Testis (tissue), 3 donors: ENCODE results near the gene TTLL11. TPM values are rescaled to one million over a fixed set of nuclear protein-coding genes. Genes with fewer than 3 reads are reported as not detected.

Experiments used
- DNase-seq: peaks from one replicate; pipeline ENCODE4 v3.0.0-alpha.2; 2019
- H3K27ac ChIP-seq, 2 donors: fragments of 200-600 bp; sonication (generic); one replicate each; pipeline ENCODE4 v1.5.1; 2019
- H3K27me3 ChIP-seq: fragments of 200-600 bp; sonication (generic); one replicate; pipeline ENCODE4 v1.5.1; 2019
- H3K36me3 ChIP-seq: fragments of 200-600 bp; sonication (generic); one replicate; pipeline ENCODE4 v1.5.1; 2017; ENCODE audit warnings: low read depth; ENCODE audit errors: missing control alignments
- H3K4me1 ChIP-seq: fragments of 200-600 bp; sonication (generic); one replicate; pipeline ENCODE4 v1.5.1; 2019
- H3K4me3 ChIP-seq, 2 donors: fragments of 200-600 bp; sonication (generic); one replicate each; pipeline ENCODE4 v1.5.1; 2017 to 2019
- H3K9me3 ChIP-seq: fragments of 200-600 bp; sonication (generic); one replicate; pipeline ENCODE4 v1.5.1; 2017
- POLR2A ChIP-seq: fragments of 450-650 bp; IDR thresholded peaks from one replicate; pipeline ENCODE4 v1.6.1; 2017; ENCODE audit warnings: antibody characterized with exemption, mild to moderate bottlenecking, moderate library complexity
- WGBS, 2 donors: methylation state at CpG; one replicate each; pipeline ENCODE4 v1.1.5; 2018; 5-methylcytosine and 5-hydroxymethylcytosine counted together
- intact Hi-C: fragments of 100-400 bp; cut with DNase I; formaldehyde crosslinking; loops from one replicate; pipeline ENCODE4 v1.15.1; 2023; ENCODE audit warnings: low total_unique reads
- polyA plus RNA-seq: library from polyadenylated mRNA; stranded (reverse); fragments of 350-450 nt; fragmentation: Illumina TruSeq; extraction: RNeasy Lipid Tissue Mini Kit (QIAGEN cat#74804); gene quantifications from one replicate; pipeline ENCODE4 v1.2.3, GENCODE V29; 2014; ENCODE audit warnings: low read depth, low replicate concordance; ENCODE audit not compliant: insufficient read depth
- total RNA-seq, 2 donors: library from RNA; depleted of rRNA; stranded (reverse); fragments of >200 nt; gene quantifications; one replicate each; pipeline ENCODE4 v1.2.3, GENCODE V29; 2016
- TF ChIP-seq, protein P1 (sequence below), 3 experiments: fragments of 450-650 bp in 2 of 3; fragments of 200-600 bp in 1 of 3; sonication (generic) in 1 of 3; IDR thresholded peaks; one replicate each; pipeline ENCODE4 v1.5.1; 2016 to 2019; ENCODE audit warnings: antibody characterized with exemption in 3 of 3, mild to moderate bottlenecking in 2 of 3, moderate library complexity in 1 of 3

The TTLL11 gene
- total and polyA plus RNA-seq, 3 donors from 2014 or later = 17.8 to 36.5 (median 19.8) TPM

DNA sequence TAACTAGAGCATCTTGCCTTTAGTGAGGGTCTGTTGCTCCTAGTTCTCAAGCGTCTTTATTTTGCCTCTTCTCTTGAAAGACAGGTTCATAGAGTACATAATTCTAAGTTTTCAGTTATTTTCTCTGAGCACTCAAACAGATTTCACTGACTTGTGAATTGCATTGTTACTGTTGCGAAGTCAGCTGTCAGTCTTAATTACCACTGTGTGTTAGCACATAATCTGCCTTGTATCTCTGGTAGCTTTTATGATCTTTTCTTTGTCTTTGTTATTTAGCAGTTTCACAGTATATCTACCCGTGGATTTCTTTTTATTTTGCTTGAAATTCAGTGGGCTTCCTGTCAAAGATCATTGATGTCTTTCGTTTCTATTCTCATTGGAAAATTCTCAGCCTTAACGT, 192.9 kb downstream of the TTLL11 start:
- Histone ChIP-seq H3K4me3 (no peak overlapping the region), H3K36me3 (no peaks in the 10 kb centered on the region), H3K9me3 (no peaks in the 10 kb centered on the region), H3K4me1 (no peaks in the 10 kb centered on the region), H3K27ac (no peak overlapping the region), H3K27me3 (no peaks in the 10 kb centered on the region)
- intact Hi-C loops = no loop called here
- TF ChIP-seq, protein P1, sequence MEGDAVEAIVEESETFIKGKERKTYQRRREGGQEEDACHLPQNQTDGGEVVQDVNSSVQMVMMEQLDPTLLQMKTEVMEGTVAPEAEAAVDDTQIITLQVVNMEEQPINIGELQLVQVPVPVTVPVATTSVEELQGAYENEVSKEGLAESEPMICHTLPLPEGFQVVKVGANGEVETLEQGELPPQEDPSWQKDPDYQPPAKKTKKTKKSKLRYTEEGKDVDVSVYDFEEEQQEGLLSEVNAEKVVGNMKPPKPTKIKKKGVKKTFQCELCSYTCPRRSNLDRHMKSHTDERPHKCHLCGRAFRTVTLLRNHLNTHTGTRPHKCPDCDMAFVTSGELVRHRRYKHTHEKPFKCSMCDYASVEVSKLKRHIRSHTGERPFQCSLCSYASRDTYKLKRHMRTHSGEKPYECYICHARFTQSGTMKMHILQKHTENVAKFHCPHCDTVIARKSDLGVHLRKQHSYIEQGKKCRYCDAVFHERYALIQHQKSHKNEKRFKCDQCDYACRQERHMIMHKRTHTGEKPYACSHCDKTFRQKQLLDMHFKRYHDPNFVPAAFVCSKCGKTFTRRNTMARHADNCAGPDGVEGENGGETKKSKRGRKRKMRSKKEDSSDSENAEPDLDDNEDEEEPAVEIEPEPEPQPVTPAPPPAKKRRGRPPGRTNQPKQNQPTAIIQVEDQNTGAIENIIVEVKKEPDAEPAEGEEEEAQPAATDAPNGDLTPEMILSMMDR (IDR thresholded peaks at IDR 0.05) = no peak
- no peak for TF ChIP-seq POLR2A
- WGBS, 2 donors = 70 to 89% methylated on average over 5 of the region's 5 CpGs
- DNase-seq = no peak

DNA sequence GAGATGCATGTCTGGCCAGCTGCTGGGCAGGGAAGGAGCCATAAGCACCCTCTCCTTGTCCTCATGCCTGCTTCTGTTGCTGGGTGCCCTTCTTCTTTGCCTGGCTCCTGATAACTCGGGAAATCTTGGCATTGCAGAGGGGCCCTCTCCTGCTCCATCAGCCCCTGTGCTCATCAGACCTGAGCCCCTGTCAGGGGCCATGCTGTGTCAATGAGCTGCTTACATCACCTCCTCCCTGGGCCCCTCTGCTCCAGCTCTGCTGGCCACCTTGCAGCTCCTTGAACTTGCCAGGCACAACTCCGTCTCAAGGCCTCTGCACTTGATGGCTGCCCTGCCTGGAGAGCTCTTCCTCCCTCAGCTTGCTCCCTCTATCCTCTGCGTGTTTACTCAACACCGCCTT, 194.3 kb downstream of the TTLL11 start:
- DNase-seq = no peak
- WGBS, 2 donors = 93 to 94% methylated on average over 4 of the region's 4 CpGs

GRCh38 chr9:121897140-121897539, 196.0 kb downstream of the TTLL11 start:
- no peaks in the 10 kb centered on the region for H3K36me3 ChIP-seq
- no peak overlapping the region for H3K4me3 ChIP-seq
- DNase-seq = no peak
- TF ChIP-seq, protein P1 (IDR thresholded peaks at IDR 0.05) = no peak
- no peak for TF ChIP-seq POLR2A
- intact Hi-C loops = no loop called here
- H3K9me3 ChIP-seq = no peaks in the 10 kb centered on the region
- 73 to 85% methylated on average over 10 of the region's 10 CpGs for WGBS, 2 donors
- no peak overlapping the region for H3K27ac ChIP-seq
- H3K4me1 ChIP-seq = no peaks in the 10 kb centered on the region
- no peaks in the 10 kb centered on the region for H3K27me3 ChIP-seq

More for the DNA sequence above, 194.3 kb downstream of the TTLL11 start:
- TF ChIP-seq POLR2A = no peak
- TF ChIP-seq, protein P1 (IDR thresholded peaks at IDR 0.05) = no peak
- intact Hi-C loops = no loop called here
- no peak overlapping the region for H3K4me3 ChIP-seq
- no peaks in the 10 kb centered on the region for H3K36me3 ChIP-seq
- H3K9me3 ChIP-seq = no peaks in the 10 kb centered on the region
- no peaks in the 10 kb centered on the region for H3K4me1 ChIP-seq
- no peak overlapping the region for H3K27ac ChIP-seq
- H3K27me3 ChIP-seq = no peaks in the 10 kb centered on the region

GRCh38 chr9:121896545-121896943, 196.6 kb downstream of the TTLL11 start:
- H3K27ac ChIP-seq = peak overlapping the region in 1 of 2 donors; percentile 53
- 58 to 62% methylated on average over 19 to 27 of the region's 27 CpGs for whole genome bisulfite sequencing, 2 donors
- H3K27me3 ChIP-seq = no peaks in the 10 kb centered on the region
- no peaks in the 10 kb centered on the region for H3K9me3 ChIP-seq
- no peak for DNase-seq
- TF ChIP-seq, protein P1 (IDR thresholded peaks at IDR 0.05) = no peak
- H3K36me3 ChIP-seq = no peaks in the 10 kb centered on the region
- no peak overlapping the region for H3K4me3 ChIP-seq
- intact Hi-C loops = no loop called here
- no peaks in the 10 kb centered on the region for H3K4me1 ChIP-seq

DNA sequence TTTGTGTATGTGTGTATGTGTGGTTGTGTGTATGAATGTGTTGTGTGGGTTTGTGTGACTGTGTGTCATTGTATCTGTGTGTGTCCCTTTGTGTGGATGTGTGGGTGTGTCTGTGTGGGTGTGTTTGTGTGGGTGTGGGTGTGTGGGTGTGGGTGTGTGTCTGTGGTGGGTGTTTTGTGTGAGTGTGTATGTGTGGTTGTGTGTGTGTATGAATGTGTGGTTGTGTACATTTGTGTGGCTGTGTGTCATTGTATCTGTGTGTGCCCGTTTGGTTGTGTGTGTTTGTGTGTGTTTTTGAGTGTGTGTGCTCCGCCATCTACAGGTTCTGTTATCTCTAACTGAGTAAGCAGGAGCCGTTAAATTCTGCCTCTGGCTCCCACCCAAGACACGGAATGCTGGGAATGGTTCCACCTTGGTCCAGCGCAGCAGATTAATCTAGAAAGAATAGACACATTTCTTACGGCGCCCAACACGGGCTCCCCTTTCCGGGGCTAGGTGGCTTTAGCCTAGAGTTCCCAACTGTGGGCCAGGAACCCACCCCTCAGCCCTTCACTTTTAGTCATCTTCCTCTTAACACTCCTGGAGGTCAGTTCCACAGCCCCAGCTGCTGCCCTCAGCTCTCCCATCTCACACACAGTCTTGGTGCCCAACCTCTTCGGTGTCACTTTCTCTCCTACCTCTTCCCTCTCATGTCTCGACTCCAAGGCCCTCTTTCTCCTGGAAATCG, 197.1 kb downstream of the TTLL11 start:
- intact Hi-C loops = no loop called here
- Histone ChIP-seq H3K36me3 (no peaks in the 10 kb centered on the region), H3K27ac (peak overlapping the region in 1 of 2 donors; percentile 53), H3K4me3 (no peak overlapping the region), H3K9me3 (no peaks in the 10 kb centered on the region), H3K4me1 (no peaks in the 10 kb centered on the region), H3K27me3 (no peaks in the 10 kb centered on the region)
- WGBS, 2 donors = 30 to 32% methylated on average over 12 of the region's 12 CpGs
- peak; percentile 59 for DNase-seq
- no peak for TF ChIP-seq POLR2A
- TF ChIP-seq, protein P1 (IDR thresholded peaks at IDR 0.05) = no peak
